Activated naive CD4-positive, alpha-beta T cell treated with anti-CD3 and anti-CD28 coated beads for 36 hours (primary cell): ENCODE data around the gene SAV1. TPM values are rescaled to one million over a fixed set of nuclear protein-coding genes. Genes with fewer than 3 reads are reported as not detected.
"Not testable (repeated sequence)": the region's sequence is repeated elsewhere in the genome, so short reads cannot be mapped to it uniquely, and the experiment has no call there.

Experiments
- CTCF ChIA-PET: fragments of 350-600 bp; sonication (Branson Sonifier 250); formaldehyde crosslinking; loops from one replicate; lab custom pipeline; 2021; ENCODE audit warnings: antibody characterized with exemption; lab: Charles Lee
- DNase-seq: peaks from one replicate; pipeline ENCODE4 v3.0.0-alpha.2; 2020
- H3K27ac Mint-ChIP-seq: one replicate; pipeline ENCODE4 v1.8.0; 2021; ENCODE audit warnings: mild to moderate bottlenecking, mixed read lengths
- H3K27me3 Mint-ChIP-seq: one replicate; pipeline ENCODE4 v1.8.0; 2021; ENCODE audit warnings: low read depth, mixed read lengths
- H3K36me3 Mint-ChIP-seq: one replicate; pipeline ENCODE4 v1.8.0; 2021; ENCODE audit warnings: low read depth, mixed read lengths
- H3K4me1 Mint-ChIP-seq: one replicate; pipeline ENCODE4 v1.8.0; 2021; ENCODE audit warnings: low read depth, mixed read lengths
- H3K4me3 Mint-ChIP-seq: one replicate; pipeline ENCODE4 v1.8.0; 2021; ENCODE audit warnings: mild to moderate bottlenecking, moderate library complexity, mixed read lengths
- H3K9me3 Mint-ChIP-seq: one replicate; pipeline ENCODE4 v1.8.0; 2021; ENCODE audit warnings: mixed read lengths
- intact Hi-C: fragments of 100-400 bp; cut with micrococcal nuclease; formaldehyde crosslinking; loops from one replicate; pipeline ENCODE4 v1.15.1; 2023
- total RNA-seq, 2 experiments: library from RNA; stranded (reverse); gene quantifications; one replicate each; pipeline ENCODE4 v1.2.3, GENCODE V29; 2021

The SAV1 gene
- total RNA-seq, 2 experiments from 2014 or later: 12.7 to 13.5 TPM

- Mint-ChIP-seq H3K27ac (no peak overlapping the region), H3K27me3 (no peaks in the 10 kb centered on the region), H3K36me3 (no peaks in the 10 kb centered on the region), H3K4me1 (peaks cover 16% of the 10 kb centered on the region), H3K4me3 (peak overlapping the region; percentile 10), H3K9me3 (no peaks in the 10 kb centered on the region)
- CTCF ChIA-PET: interaction anchor here (0.6 to 1.2 kb wide), 3 partner anchors 37 to 97 kb away, joined by 3 to 4 read pairs (median 4); no protein-coding TSS in a partner anchor
- intact Hi-C loops: no loop called here
- DNase-seq: no peak
Observed at GRCh38 chr14:50677527-50678063, 9.5 kb upstream of the SAV1 start.

GRCh38 chr14:50676814-50677516, 8.9 kb upstream of the SAV1 start:
- no peak overlapping the region for H3K27ac Mint-ChIP-seq
- CTCF ChIA-PET: interaction anchor here (0.6 to 1.2 kb wide), 3 partner anchors 38 to 98 kb away, joined by 3 to 4 read pairs (median 4); no protein-coding TSS in a partner anchor
- H3K9me3 Mint-ChIP-seq: no peaks in the 10 kb centered on the region
- intact Hi-C loops: no loop called here
- H3K4me3 Mint-ChIP-seq: no peak overlapping the region
- peaks cover 16% of the 10 kb centered on the region for H3K4me1 Mint-ChIP-seq
- no peaks in the 10 kb centered on the region for H3K36me3 Mint-ChIP-seq
- DNase-seq: no peak
- H3K27me3 Mint-ChIP-seq: no peaks in the 10 kb centered on the region

- CTCF ChIA-PET: no interaction called here
- no peak for DNase-seq
- no peaks in the 10 kb centered on the region for H3K27me3 Mint-ChIP-seq
- no peaks in the 10 kb centered on the region for H3K9me3 Mint-ChIP-seq
- H3K4me3 Mint-ChIP-seq: no peak overlapping the region
- H3K36me3 Mint-ChIP-seq: no peaks in the 10 kb centered on the region
- no peak overlapping the region for H3K27ac Mint-ChIP-seq
- intact Hi-C loops: no loop called here
- H3K4me1 Mint-ChIP-seq: peaks cover 16% of the 10 kb centered on the region
Observed at GRCh38 chr14:50675597-50675996, 7.5 kb upstream of the SAV1 start.

- intact Hi-C loops: no loop called here
Observed at GRCh38 chr14:50670866-50671256, 2.8 kb upstream of the SAV1 start.

GRCh38 chr14:50670196-50670865, 2.2 kb upstream of the SAV1 start:
- H3K27ac Mint-ChIP-seq: no peak overlapping the region
- H3K4me3 Mint-ChIP-seq: no peak overlapping the region
- H3K9me3 Mint-ChIP-seq: no peaks in the 10 kb centered on the region
- intact Hi-C loops: no loop called here
- no peaks in the 10 kb centered on the region for H3K36me3 Mint-ChIP-seq
- no peak for DNase-seq
- no peaks in the 10 kb centered on the region for H3K27me3 Mint-ChIP-seq
- peaks cover 8% of the 10 kb centered on the region for H3K4me1 Mint-ChIP-seq
- CTCF ChIA-PET: interaction anchor here (1.1 to 1.7 kb wide), 3 partner anchors 92 to 107 kb away, joined by 3 to 4 read pairs (median 3); no protein-coding TSS in a partner anchor

More at GRCh38 chr14:50670866-50671256, 2.8 kb upstream of the SAV1 start:
- no peak overlapping the region for H3K27ac Mint-ChIP-seq
- H3K9me3 Mint-ChIP-seq: no peaks in the 10 kb centered on the region
- H3K27me3 Mint-ChIP-seq: no peaks in the 10 kb centered on the region
- CTCF ChIA-PET: interaction anchor here (0.6 to 1.7 kb wide), 3 partner anchors 91 to 888 kb away, joined by 3 to 4 read pairs (median 3); no protein-coding TSS in a partner anchor
- H3K4me3 Mint-ChIP-seq: no peak overlapping the region
- no peaks in the 10 kb centered on the region for H3K36me3 Mint-ChIP-seq
- no peak for DNase-seq
- peaks cover 8% of the 10 kb centered on the region for H3K4me1 Mint-ChIP-seq

GRCh38 chr14:50669441-50669986, 1.4 kb upstream of the SAV1 start:
- H3K27me3 Mint-ChIP-seq: no peaks in the 10 kb centered on the region
- H3K27ac Mint-ChIP-seq: no peak overlapping the region
- peaks cover 4% of the 10 kb centered on the region for H3K36me3 Mint-ChIP-seq
- H3K4me1 Mint-ChIP-seq: peaks cover 8% of the 10 kb centered on the region
- H3K4me3 Mint-ChIP-seq: no peak overlapping the region
- H3K9me3 Mint-ChIP-seq: no peaks in the 10 kb centered on the region
- intact Hi-C loops: loop anchor here (2.0 to 10.0 kb wide), 4 partner anchors 93 to 575 kb away; partner anchors contain the start of genes MAP4K5, NIN and TMX1
- DNase-seq: no peak
- CTCF ChIA-PET: interaction anchor here (1.1 to 1.7 kb wide), 2 partner anchors 93 to 104 kb away, joined by 3 to 4 read pairs; no protein-coding TSS in a partner anchor

- no peak overlapping the region for H3K27ac Mint-ChIP-seq
- intact Hi-C loops: loop anchor here (1.0 to 10.0 kb wide), 6 partner anchors 94 to 576 kb away; partner anchors contain the start of genes MAP4K5, NIN and TMX1
- H3K36me3 Mint-ChIP-seq: peaks cover 6% of the 10 kb centered on the region
- no peaks in the 10 kb centered on the region for H3K27me3 Mint-ChIP-seq
- DNase-seq: no peak
- CTCF ChIA-PET: interaction anchor here (0.8 kb wide), 1 partner anchor 108 kb away, joined by 3 read pairs; no protein-coding TSS in a partner anchor
- H3K4me3 Mint-ChIP-seq: no peak overlapping the region
- H3K9me3 Mint-ChIP-seq: no peaks in the 10 kb centered on the region
- H3K4me1 Mint-ChIP-seq: peaks cover 10% of the 10 kb centered on the region
Observed at GRCh38 chr14:50668826-50669143, 679 bp upstream of the SAV1 start.

GRCh38 chr14:50667684-50667995, 466 bp downstream of the SAV1 start:
- CTCF ChIA-PET: no interaction called here
- intact Hi-C loops: loop anchor here (1.0 to 10.0 kb wide), 4 partner anchors 59 to 577 kb away; partner anchors contain the start of genes DMAC2L, L2HGDH, MAP4K5 and TMX1
- peak; percentile 42 for DNase-seq

GRCh38 chr14:50666772-50667683, 1.1 kb downstream of the SAV1 start:
- H3K27me3 Mint-ChIP-seq: no peaks in the 10 kb centered on the region
- peaks cover 14% of the 10 kb centered on the region for H3K4me1 Mint-ChIP-seq
- DNase-seq: peak; percentile 61
- CTCF ChIA-PET: interaction anchor here (0.5 to 1.5 kb wide), 8 partner anchors 11 to 418 kb away, joined by 3 to 5 read pairs (median 3); no protein-coding TSS in a partner anchor
- no peaks in the 10 kb centered on the region for H3K9me3 Mint-ChIP-seq
- peak overlapping the region; percentile 56 for H3K27ac Mint-ChIP-seq
- intact Hi-C loops: loop anchor here (1.0 to 10.0 kb wide), 4 partner anchors 59 to 578 kb away; partner anchors contain the start of genes DMAC2L, L2HGDH, MAP4K5 and TMX1
- peaks cover 8% of the 10 kb centered on the region for H3K36me3 Mint-ChIP-seq
- no peak overlapping the region for H3K4me3 Mint-ChIP-seq

More at GRCh38 chr14:50667684-50667995, 466 bp downstream of the SAV1 start:
- peaks cover 8% of the 10 kb centered on the region for H3K36me3 Mint-ChIP-seq
- no peaks in the 10 kb centered on the region for H3K9me3 Mint-ChIP-seq
- H3K27ac Mint-ChIP-seq: peak overlapping the region; percentile 56
- H3K27me3 Mint-ChIP-seq: no peaks in the 10 kb centered on the region
- H3K4me3 Mint-ChIP-seq: no peak overlapping the region
- H3K4me1 Mint-ChIP-seq: peaks cover 14% of the 10 kb centered on the region

- H3K9me3 Mint-ChIP-seq, H3K27me3 Mint-ChIP-seq, H3K27ac Mint-ChIP-seq, H3K4me3 Mint-ChIP-seq, DNase-seq, CTCF ChIA-PET: not testable (repeated sequence)
- Mint-ChIP-seq H3K36me3 (peaks cover 19% of the 10 kb centered on the region), H3K4me1 (peaks cover 14% of the 10 kb centered on the region)
- intact Hi-C loops: loop anchor here (5.0 to 10.0 kb wide), 2 partner anchors 133 to 580 kb away; partner anchors contain the start of genes MAP4K5 and TMX1
Observed at GRCh38 chr14:50665300-50665699, 2.8 kb downstream of the SAV1 start.

GRCh38 chr14:50664579-50664978, 3.5 kb downstream of the SAV1 start:
- Mint-ChIP-seq H3K36me3 (peaks cover 22% of the 10 kb centered on the region), H3K4me1 (peaks cover 18% of the 10 kb centered on the region)
- intact Hi-C loops: loop anchor here (10.0 kb wide), 1 partner anchor 580 kb away; the partner anchor contains the start of gene TMX1
- H3K27me3 Mint-ChIP-seq, H3K4me3 Mint-ChIP-seq, CTCF ChIA-PET, H3K27ac Mint-ChIP-seq, DNase-seq, H3K9me3 Mint-ChIP-seq: not testable (repeated sequence)
